ENCODE results near the gene SCMH1.
"Not testable (repeated sequence)": the region's sequence is repeated elsewhere in the genome, so short reads cannot be mapped to it uniquely, and the experiment has no call there.

Gene SCMH1

DNA sequence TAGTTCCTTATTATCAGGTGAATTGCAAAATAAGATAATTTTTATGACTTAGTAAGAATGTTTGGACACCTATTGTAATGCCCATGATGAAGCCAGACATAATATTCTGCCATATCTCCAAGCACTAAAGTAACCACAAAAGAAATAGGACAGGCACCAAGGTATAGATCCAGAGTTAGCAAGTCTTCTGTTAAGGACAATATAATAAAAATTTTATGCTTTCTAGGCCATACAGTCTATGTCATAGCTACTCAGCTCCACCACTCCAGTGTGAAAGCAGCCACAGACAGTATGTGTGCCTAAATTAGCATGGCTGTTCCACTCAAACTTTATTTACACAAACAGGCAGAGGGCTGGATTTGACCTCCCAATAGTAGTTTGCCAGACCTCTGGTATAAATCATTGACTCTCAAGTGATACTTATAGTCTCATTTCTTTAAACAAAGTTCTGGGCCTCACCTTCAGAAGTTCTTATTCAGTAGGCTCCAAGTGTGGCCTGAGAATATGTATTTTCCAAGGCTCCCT lies 88.3 kb downstream of the SCMH1 start:
- DNase-seq (ENCODE audit: low read depth, low spot score) = no peak

DNA sequence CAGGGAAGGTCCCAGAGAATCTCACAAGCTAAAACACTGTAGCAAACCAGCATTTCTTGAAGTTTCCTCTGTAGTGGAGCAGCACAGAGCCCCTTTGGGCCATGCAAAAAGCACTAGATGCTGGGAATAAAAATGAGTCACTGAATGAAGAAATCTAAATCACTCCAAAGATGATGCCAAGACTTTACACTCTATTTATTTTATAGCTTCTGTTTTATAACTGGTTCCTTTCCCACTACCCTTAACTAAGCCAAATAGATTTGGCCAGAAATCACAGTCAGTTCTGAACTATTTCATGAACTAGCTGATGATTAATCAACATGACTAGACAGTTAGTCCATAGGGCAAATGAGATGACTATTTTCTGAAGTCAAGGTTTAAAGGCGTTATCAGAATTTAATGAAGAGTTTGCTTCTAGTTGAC lies 89.5 kb downstream of the SCMH1 start:
- peak; percentile 73 for DNase-seq (ENCODE audit: low read depth, low spot score)

DNA sequence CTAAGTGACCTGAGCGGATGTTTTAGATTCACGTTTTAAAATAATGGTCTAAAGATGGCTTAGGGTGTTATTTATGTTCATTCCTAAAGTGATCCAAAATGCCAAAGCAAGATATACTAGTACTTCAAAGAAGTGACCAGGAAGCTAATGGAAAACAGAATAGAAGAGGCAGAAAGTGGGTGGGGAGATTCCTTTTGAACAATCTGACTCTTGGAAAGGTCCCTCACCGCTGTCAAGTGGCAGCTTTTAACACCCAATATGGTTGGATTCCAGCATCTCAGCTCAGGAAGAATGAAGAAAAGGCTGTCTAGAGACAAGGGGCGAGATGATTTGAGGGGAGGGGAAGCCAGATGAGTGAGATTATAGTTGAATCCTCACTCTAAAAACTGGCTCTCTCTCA lies 90.3 kb downstream of the SCMH1 start:
- DNase-seq (ENCODE audit: low read depth, low spot score) = peak; percentile 21

DNA sequence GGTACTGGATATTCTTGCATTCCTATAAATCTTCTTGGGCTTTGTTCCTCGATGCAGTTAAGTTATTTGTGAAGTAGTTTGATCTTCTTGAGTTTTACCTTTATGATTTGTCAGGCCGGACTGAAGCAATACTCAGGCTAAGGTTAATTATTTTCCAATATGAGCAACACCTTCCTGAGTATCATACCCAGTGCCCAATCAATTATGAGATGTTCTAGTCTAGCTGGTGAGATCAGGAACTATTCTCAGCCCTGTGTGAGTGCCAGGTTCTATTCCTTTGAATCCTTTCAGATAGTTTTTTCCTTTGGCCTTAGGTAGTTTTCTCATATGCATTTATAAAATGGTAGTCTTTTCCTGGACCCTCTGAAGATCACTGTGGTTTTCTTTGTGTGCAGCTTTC lies 92.5 kb downstream of the SCMH1 start:
- no peak for DNase-seq (ENCODE audit: low read depth, low spot score)

DNA sequence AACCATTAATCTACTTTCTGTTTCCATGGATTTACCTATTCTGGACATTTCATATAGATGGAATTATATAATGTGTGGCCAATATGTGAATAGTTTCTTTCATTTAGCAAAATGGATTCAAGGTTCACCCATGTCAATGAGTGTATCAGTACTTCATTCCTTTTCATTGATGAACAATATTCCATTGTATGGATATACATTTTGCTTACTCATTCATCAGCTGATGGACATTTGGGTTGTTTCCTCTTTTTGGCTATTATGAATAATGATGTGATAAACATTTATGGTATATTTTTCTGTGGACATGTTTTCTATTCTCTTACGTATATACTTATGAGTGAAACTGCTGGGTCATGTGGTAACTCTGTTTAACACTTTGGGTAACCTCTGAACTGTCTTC lies 97.8 kb downstream of the SCMH1 start:
- no peak for DNase-seq (ENCODE audit: low read depth, low spot score)

DNA sequence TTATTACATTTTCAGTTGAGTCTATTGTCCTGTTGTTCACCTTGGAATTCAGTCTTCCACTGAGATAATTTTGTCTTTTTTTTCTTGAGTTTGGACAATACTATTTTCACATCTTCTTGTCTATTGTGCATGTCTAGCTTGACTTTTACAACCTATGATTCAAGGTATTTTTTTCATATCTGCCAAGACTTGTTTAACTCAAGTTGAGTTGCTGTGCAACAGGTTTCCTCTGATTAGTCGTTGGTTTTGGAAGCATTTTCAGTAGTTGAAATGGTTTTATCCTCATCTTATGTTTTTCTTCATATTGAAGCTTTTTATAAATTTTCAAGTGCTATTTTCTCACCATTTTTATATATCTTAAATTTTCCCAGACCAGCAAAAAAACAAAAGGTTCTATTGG lies 103.6 kb downstream of the SCMH1 start:
- no peak for DNase-seq (ENCODE audit: low read depth, low spot score)

DNA sequence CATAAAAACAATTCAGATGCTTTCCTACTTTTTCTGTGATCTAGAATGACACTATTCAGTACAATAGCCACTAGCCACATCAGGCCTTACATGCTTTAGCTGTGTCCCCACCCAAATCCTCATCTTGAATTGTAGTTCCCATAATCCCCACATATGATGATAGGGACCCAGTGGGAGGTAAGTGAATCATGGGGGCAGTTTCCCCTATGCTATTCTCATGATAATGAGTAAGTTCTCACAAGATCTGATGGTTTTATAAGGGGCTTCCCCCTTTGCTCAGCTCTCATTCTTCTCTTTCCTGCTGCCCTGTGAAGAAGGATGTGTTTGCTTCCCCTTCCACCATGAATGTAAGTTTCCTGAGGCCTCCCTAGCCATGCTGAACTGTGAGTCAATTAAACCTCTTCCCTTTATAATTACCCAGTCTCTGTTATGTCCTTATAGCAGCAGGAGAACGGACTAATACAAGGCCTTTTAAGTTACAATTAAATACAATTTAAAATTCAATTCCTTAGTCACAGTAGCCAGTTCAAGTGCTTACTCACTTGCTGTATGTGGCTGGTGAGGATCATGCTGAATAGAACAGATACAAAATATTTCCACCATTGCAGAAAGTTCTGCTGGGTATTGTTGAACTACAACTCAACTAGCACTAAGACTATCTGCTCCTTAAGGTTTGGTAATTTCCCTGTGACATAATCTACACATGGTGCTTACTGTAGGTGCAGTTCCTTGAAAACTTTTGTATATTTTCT lies 106.7 kb downstream of the SCMH1 start:
- no peak for DNase-seq (ENCODE audit: low read depth, low spot score)

DNA sequence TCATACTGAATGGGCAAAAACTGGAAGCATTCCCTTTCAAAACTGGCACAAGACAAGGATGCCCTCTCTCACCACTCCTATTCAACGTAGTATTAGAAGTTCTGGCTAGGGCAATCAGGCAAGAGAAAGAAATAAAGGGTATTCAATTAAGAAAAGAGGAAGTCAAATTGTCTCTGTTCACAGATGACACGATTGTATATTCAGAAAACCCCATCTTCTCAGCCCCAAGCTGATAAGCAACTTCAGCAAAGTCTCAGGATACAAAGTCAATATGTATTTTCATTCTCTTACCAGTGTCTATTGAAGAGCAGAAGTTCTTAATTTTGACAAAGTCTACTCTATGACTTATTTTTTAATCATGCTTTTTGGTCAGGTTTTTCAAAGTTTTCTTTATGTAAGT lies 107.8 kb downstream of the SCMH1 start:
- DNase-seq (ENCODE audit: low read depth, low spot score) = not testable (repeated sequence)

DNA sequence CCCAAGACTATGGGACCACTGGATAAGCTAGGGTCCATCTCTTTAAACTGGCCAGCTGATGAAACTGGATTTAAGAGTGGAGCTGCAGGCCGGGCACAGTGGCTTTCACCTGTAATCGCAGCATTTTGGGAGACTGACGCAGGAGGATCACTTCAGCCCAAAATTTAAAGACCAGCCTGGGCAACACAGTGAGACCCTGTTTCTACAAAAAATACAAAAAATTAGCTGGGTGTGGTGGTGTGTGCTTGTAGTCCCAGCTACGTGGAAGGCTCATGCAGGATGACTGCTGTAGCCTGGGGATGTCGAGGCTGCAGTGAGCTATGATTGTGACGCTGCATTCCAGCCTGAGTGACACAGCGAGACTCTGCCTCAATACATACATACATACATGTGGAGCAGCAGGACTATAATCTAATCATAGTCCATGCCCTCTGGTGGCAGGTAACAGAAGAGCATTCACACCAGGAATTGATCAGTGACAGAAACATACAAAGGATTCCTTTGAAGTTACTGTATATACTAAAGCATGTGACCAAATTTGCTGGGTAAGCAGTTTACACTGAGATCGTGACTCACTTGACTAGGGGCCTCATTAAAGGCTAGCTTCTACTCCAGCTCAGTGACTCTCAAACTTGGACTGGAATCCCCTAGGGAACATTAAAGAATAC lies 119.1 kb downstream of the SCMH1 start:
- peak; percentile 74 for DNase-seq (ENCODE audit: low read depth, low spot score)

DNA sequence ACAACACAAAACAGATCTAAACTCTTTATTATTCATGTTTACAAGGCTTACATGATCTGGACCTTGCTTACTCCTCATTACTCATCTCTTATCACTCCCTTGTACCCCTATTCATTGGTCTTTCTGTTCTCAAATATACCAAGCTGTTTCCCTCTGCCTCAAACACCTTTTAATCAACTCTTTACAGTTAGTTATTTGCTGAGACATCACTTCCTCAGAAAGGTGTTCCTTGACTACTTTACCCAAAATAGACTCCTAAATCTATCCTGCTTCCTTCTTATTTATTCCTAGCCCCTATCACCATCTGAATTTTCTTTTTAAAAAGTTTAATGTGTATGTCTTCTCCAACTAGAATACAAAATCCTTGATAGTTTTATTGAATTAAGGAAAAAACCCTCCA lies 120.0 kb downstream of the SCMH1 start:
- DNase-seq (ENCODE audit: low read depth, low spot score) = no peak

DNA sequence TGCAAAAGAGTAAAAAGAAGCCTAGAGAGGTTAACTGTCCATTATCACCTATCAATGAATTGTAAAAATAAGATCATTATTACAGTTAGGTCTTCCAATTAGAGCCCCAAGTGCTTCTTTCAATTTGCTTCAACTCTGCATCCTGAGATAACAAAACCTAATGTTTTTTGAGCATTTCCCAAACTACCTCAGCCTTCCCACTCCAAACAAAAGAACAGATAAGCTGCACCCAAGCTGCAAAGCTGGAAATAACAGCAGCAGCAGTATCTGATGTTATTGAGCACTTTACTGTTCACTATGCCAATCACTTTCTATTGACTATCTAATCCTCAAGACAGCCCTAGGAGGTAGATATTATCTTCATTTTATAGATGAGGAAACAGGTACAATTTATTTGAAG lies 123.5 kb downstream of the SCMH1 start:
- DNase-seq (ENCODE audit: low read depth, low spot score) = no peak

DNA sequence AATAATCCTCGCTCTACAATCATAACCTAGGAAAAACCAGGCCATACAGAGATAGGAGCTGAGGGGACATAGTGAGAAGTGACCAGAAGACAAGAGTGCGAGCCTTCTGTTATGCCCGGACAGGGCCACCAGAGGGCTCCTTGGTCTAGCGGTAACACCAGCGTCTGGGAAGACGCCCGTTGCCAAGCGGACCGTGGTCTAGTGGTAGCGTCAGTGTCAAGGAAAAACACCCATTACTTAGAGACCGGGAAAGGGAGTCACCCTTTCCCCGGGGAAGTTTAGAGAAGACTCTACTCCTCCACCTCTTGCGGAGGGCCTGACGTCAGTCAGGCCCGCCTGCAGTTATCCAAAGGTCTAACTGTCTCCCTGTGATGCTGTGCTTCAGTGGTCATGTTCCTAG lies 124.9 kb downstream of the SCMH1 start:
- not testable (repeated sequence) for DNase-seq (ENCODE audit: low read depth, low spot score)

DNA sequence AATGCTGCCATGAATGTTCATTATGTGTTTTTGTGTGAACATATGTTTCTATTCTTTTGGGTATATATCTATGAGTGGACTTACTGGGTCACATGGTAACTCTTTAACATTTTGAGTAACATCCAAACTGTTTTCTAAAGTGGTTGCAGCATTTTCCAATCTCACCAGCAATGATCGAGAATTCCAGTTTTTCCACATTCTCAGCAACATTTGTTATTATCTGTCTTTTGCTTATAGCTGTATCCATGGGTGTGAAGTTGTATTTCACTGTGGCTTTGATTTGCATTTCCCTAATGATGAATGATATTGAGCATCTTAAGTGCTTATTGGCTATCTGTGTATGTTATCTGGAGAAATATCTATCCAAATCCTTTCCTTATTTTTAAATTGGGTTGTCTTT lies 131.4 kb downstream of the SCMH1 start:
- DNase-seq (ENCODE audit: low read depth, low spot score) = no peak

DNA sequence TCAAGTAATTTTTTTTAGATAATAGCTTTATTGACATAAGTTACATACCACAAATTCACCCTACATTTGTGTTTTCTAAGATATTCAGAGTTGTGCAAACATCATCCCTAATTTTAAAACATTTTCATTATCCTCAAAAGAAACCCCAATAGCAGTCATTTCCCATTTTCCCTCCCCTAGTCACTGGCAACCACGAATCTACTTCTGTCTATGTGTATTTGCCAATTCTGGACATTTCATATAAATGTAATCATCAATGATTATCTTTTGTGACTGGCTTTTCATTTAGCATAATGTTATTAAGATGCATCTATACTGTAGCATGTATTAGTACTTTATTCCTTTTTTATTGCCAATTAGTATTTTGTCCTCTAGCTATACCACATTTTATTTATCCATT lies 131.8 kb downstream of the SCMH1 start:
- DNase-seq (ENCODE audit: low read depth, low spot score) = no peak

DNA sequence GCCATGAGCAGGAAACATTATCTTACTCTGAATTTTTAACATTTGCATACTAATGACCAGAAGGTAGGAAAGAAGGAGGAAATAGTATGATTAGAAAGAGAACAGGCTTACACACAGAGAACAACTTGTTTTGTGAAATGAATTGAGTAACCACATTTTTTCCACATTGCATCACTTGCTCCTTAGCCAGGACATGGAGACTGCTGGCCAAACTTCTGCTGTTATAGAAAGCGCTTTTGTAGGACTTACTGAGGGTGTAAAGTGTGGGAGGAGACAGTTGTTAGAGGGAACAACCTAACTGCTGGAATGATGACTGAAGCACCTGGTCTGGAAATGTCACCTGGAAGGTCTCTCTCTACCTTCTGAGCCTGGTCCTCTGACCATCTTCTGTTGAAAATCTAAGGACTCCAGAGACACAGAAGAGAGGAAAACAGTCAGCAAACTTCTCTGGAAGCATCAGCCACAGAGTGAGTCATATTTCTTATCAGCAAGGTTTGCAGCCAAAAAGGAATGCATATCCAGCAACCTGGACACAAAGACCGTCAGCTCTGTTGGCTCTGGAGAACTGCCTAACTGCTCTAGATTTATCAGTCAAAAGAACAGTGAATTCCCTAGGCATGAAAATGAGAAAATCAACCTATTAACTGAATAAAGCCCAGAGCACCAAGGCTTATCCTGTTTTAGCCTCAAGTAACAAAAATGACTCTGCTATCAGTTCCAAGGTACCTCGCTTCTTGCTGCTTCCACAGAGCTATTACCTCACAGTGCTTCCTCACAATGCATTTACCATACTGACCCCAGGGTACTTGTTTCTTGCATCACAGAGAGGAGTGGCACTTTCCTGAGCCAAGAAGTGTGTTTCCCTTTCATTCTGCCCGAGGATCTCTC lies 132.6 kb downstream of the SCMH1 start:
- peak; percentile 94 for DNase-seq (ENCODE audit: low read depth, low spot score)

DNA sequence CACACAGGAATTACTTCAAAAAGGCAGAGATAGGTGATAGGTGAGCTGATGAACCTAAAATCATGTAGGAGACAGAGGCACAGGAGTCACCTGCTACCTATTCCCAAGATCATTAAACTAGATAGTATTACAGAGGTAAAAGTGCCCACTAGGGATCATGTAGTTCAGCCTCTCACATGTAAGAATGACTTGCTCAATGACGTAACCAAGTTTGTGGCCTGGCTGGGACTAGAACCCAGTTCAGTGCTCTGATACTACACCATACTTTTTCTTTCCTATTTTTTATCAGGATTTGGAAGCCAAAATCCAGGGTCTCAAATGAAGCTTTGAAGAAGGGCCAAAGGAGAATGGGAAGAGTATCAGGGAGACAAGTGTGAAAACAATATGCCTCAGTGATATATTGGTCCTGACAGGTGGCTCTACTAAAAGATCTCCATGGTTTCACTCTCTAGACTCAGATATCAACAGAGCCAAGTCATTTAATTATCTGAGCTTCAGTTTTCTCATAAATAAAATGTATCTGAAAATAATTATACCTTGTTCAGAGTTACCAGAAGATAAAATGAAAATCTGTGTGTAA lies 133.3 kb downstream of the SCMH1 start:
- peak; percentile 12 for DNase-seq (ENCODE audit: low read depth, low spot score)

DNA sequence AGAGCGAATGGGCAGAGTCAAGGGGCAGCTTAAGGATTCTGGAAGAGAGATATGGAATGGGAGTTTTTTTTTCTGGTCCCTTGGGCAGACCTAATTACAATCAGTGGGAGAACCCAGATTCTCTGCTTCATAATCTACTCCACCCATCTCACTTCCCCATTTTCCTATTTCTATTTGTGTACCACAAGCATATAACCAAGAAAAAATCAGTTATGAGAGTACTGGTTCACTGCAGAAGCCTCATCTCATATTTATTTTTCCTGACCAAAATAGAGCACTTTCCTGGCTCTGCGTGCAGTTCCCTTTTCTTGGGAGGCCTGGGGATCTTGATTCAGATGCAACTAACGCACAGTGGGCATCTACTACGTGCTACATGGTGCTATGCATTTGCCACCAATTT lies 138.3 kb downstream of the SCMH1 start:
- DNase-seq (ENCODE audit: low read depth, low spot score) = no peak

DNA sequence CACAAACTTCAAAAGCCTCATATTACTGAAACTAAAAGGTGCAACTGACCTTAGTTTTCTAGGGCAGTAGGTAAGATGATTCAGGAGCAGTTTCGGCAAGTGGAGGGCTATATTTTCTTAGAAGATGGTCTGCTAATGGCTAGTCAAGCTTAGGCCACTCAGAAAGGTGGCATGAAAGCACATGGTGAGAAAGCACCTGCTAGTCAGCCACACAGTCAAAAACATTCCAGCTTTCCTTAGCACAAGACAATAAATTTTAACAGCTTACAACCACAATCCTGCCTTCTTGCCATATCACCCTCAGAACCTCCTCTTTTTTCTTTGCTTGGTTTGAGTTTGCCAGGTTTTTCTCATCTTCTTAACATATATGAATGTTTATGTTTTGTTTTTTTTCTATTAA lies 139.5 kb downstream of the SCMH1 start:
- no peak for DNase-seq (ENCODE audit: low read depth, low spot score)

DNA sequence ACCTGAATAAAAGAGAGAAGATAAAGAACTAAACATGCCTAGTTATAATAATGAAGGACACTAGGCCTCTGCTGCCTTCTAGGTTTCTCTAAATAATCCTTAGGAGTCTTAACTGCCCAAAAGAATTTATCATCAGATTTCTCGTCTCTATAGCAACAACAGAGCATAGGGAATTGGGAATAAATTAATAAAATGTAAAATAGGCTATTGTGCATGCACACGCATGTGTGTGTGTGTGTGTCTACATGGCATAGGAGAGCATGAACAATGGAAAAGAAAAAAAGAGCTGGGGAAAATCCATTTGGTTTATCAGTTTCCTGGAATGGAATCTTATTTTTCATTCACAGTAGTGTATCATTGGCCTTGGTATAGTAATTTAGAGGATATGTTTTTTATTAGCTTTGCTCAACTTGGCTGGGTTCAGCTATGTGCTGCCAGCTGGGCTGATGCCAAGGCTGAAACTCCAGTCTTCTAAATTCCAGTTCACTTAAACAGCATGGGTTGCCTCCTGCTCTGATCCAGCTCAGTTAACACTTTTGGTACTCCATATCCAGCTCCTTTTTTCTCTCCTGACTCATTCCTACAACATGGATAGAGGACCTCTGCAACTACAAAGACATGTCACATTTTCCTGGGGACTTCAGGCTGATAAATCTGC lies 140.0 kb downstream of the SCMH1 start:
- DNase-seq (ENCODE audit: low read depth, low spot score) = peak; percentile 95

DNA sequence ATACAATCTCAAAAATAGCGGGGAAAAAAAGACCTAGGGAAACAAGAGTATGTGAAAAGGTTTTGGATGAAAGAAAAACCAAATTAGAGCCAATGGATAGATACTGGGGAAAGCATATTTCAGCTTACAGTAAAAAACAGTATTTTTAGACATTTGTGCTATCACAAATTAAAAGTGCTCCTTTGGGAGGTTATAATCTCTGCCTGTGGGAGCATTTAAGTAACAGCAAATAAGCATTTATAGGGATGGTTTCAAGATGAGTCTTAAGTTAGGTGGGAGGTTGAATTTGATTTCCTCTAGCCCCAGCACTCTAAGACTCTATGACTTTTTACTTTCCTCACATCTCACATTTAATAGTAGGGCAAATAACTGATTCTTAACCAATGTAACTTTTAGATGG lies 141.0 kb downstream of the SCMH1 start:
- no peak for DNase-seq (ENCODE audit: low read depth, low spot score)

DNA sequence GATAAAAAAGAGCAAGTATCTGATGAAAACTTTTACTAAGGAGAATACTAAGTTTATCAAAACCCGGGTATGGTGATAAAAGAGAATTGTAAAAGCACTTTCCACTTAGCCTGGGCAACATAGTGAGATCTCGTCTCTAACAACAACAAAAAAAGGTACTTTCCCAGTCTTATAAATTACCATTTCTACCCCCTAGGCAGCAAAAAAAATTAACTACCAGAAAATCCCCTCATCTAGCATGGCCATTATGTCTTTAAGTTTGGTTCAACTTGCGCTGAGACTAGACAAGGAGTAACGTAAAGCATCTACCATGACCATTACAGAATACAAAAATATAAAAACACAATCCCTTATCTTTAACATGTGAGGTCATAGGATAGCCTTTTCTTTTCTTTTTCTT lies 141.9 kb downstream of the SCMH1 start:
- DNase-seq (ENCODE audit: low read depth, low spot score) = no peak
